GM18907 (cell line): ENCODE data around the gene UBAC2.

Experiments
- ATAC-seq: cut with Tn5 transposase; IDR thresholded peaks from one replicate; pipeline ENCODE4 v1.9.1; 2021; ENCODE audit warnings: mild to moderate bottlenecking, moderate library complexity; ENCODE audit not compliant: unreplicated experiment

The UBAC2 gene

GRCh38 chr13:99307648-99308339 lies 107.1 kb downstream of the UBAC2 start:
- peak; percentile 44 for ATAC-seq

GRCh38 chr13:99308471-99309087 lies 107.9 kb downstream of the UBAC2 start:
- no peak for ATAC-seq

GRCh38 chr13:99310382-99311031 lies 109.9 kb downstream of the UBAC2 start:
- peak; percentile 33 for ATAC-seq

GRCh38 chr13:99311137-99311536 lies 110.5 kb downstream of the UBAC2 start:
- ATAC-seq, result no peak

- ATAC-seq, result no peak
Observed at GRCh38 chr13:99311748-99312492, 111.3 kb downstream of the UBAC2 start.

- ATAC-seq, result peak; percentile 38
Observed at GRCh38 chr13:99312493-99312883, 111.8 kb downstream of the UBAC2 start.

GRCh38 chr13:99313501-99313900 lies 112.8 kb downstream of the UBAC2 start:
- no peak for ATAC-seq

- ATAC-seq, result no peak
Observed at GRCh38 chr13:99313941-99314340, 113.3 kb downstream of the UBAC2 start.

GRCh38 chr13:99314640-99315176 lies 114.1 kb downstream of the UBAC2 start:
- no peak for ATAC-seq

- no peak for ATAC-seq
Observed at GRCh38 chr13:99315186-99315585, 114.5 kb downstream of the UBAC2 start.

GRCh38 chr13:99316224-99316623 lies 115.6 kb downstream of the UBAC2 start:
- no peak for ATAC-seq

- no peak for ATAC-seq
Observed at GRCh38 chr13:99316657-99317256, 116.1 kb downstream of the UBAC2 start.

GRCh38 chr13:99320693-99321481 lies 120.2 kb downstream of the UBAC2 start:
- no peak for ATAC-seq

- no peak for ATAC-seq
Observed at GRCh38 chr13:99321709-99322108, 121.1 kb downstream of the UBAC2 start.

- peak; percentile 81 for ATAC-seq
Observed at GRCh38 chr13:99322297-99323103, 121.8 kb downstream of the UBAC2 start.

- no peak for ATAC-seq
Observed at GRCh38 chr13:99323488-99323887, 122.8 kb downstream of the UBAC2 start.

GRCh38 chr13:99326012-99326411 lies 125.4 kb downstream of the UBAC2 start:
- ATAC-seq, result no peak

- ATAC-seq, result no peak
Observed at GRCh38 chr13:99327126-99327525, 126.5 kb downstream of the UBAC2 start.

- ATAC-seq, result no peak
Observed at GRCh38 chr13:99327761-99328160, 127.1 kb downstream of the UBAC2 start.
